Erythroblast (primary cell): ENCODE results near the gene TAOK2.
A peak's percentile ranks its signal among the peaks of the same experiment; 100 is the strongest.
"Not testable (repeated sequence)": the region's sequence is repeated elsewhere in the genome, so short reads cannot be mapped to it uniquely, and the experiment has no call there.

ENCODE experiments used
- DNase-seq, 2 experiments: peaks; one replicate each; lab custom pipeline; 2025; lab: John Stamatoyannopoulos, UW
- GATA1 ChIP-seq: IDR thresholded peaks from 2 replicates; pipeline ENCODE4 v1.6.1; 2011; ENCODE audit warnings: low read depth, mild to moderate bottlenecking, control low read depth, low read length, moderate library complexity
- POLR2A ChIP-seq: IDR thresholded peaks from 2 replicates; pipeline ENCODE4 v1.6.1; 2011; ENCODE audit warnings: mild to moderate bottlenecking, low read length

TAOK2 gene

DNA sequence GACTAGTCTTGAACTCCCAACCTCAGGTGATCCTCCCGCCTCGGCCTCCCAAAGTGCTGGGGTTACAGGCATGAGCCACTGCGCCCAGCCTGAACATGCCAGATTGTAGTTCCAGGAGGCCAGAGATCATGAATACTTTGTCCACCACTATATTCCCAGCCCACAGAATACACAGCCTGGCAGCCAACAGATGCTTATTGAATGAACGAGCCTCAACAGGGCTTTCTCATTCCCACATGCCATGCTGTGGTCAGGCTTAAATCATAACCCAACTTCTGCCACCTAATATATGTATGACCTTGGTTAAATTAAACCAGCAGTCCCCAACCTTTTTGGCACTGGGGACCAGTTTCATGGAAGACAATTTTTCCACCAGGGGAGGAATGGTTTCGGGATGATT lies 14.9 kb upstream of the TAOK2 start:
- DNase-seq, result no peak
- TF ChIP-seq POLR2A, result no peak
- TF ChIP-seq GATA1, result no peak

DNA sequence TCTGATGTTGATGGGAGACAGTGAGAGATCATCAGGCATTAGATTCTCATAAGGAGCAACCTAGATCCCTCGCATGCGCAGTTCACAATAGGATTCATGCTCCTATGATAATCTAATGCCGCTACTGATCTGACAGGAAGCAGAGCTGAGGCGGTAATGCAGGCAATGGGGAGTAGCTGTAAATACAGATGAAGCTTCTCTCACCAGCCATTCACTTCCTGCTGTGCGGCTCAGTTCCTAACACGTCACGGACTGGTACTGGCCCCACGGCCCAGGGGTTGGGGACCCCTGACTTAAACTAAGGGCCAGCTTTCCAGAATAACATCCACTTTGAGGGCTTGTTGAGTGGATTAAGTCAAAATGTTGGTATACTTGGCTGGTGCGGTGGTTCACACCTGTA lies 14.4 kb upstream of the TAOK2 start:
- no peak for DNase-seq
- TF ChIP-seq GATA1, result no peak

DNA sequence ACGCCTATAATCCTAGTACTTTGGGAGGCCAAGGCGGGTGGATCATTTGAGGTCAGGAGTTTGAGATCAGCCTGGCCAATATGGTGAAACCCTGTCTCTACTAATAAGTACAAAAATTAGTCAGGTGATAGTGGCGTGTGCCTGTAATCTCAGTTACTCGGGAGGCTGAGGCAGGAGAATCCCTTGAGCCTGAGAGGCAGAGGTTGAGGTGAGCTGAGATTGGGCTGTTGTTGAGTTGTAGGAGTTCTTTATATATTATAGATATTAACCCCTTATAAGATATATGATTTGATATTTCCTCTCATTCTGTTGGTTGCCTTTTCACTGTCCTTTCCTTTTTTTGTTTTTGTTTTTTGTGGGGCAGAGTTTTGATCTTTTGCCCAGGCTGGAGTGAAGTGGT lies 13.8 kb upstream of the TAOK2 start:
- not testable (repeated sequence) for DNase-seq

DNA sequence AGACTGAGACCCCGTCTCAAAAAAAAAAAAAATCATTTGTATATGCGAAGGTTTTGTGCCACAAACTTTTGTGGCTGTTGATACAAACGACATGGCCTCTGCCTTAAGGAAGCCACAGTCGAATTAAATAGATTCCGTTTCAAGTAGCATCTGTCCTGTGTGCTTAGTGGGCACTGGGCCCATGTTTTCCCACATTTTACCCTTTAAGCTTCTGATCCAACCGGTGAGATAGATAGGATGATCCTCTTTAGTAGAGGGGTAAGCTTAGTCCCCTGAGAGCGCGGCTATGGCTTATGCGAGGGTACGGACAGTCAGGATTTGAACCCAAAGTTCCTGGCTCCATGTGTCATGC lies 12.6 kb upstream of the TAOK2 start:
- no peak for DNase-seq
- TF ChIP-seq POLR2A (no peak), GATA1 (no peak)

DNA sequence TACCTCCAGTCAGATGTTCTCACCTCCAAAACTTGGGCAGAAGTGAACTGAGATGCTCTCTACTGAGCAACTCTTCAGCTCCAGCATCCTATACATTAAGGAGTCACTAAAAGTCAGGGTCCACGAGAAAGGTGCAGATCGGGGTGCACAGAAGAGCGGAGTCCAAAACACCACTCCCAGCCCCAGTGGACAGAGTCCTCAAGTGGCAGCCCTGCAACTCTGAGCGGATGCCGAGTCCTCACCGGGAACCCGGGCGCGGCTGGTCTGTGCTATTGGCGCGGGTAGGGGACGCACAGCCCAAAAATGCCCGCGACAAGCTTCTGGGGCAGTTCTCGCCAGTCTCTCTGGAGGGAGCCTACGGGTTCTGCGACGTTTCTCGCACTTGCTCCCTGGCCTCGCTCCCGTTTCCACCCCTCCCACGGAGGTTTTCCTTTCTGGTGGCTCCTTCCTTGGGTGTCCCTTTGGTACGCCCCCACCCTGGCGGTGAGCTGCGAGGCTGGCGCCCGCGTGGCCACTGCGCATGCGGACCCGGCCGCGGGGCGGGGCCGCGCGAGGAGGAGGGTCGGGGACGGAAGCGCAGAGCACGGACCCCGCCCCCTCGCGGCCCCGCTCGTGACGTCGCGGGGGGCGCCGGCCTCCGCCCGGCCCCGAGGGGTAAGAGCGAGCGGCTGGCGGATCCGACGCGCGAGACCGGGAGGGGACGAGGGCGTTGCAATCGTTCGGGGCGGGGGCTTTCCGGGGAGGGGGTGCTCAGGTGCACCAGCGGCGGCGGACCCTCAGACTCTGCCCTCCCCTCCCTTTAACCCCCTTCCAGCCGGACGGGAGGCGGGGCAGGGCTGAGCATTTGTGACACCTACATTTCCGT lies 12.0 kb upstream of the TAOK2 start, which contains the start of gene TMEM219:
Gene TMEM219, plus strand, starts transcription at position 601 of the 865 bp plus-strand sequence. CDS start 1,065 bp downstream, outside the sequence.
- DNase-seq, result peak; percentile 91 to 93
- TF ChIP-seq POLR2A, result peak; percentile 73
- no peak for TF ChIP-seq GATA1

DNA sequence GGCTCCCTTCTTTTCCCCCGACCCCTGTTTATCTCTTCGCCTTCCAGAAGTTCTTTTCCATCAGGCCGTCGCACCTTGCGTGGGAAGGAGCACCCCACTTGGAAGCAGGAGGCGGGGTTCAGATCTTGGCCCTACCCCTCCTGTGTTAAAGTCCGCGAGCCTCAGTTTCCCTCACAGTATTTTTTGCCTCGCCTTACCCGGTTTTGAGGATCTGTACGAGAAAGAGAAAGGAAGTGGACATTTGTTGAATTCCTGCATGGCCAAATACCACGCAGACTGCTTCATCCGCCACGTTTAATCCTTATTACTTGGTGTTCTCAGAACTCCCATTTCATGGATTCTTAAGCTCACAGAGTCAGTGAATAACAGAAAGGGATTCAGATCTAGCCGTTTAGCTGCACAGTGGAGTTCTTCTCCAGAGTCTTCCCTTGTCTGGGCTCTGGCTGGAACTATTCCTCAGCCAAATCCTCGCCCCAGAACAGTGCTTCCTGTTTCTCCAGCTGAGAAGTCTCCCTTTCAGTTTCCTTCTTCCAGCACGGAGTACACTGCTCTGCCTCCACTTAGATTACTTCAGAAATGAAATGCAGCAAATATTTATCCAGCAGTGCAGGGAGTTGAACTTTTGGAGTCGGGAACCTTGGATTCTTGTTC lies 11.2 kb upstream of the TAOK2 start:
- TF ChIP-seq POLR2A, result no peak
- no peak for TF ChIP-seq GATA1
- DNase-seq, result no peak

DNA sequence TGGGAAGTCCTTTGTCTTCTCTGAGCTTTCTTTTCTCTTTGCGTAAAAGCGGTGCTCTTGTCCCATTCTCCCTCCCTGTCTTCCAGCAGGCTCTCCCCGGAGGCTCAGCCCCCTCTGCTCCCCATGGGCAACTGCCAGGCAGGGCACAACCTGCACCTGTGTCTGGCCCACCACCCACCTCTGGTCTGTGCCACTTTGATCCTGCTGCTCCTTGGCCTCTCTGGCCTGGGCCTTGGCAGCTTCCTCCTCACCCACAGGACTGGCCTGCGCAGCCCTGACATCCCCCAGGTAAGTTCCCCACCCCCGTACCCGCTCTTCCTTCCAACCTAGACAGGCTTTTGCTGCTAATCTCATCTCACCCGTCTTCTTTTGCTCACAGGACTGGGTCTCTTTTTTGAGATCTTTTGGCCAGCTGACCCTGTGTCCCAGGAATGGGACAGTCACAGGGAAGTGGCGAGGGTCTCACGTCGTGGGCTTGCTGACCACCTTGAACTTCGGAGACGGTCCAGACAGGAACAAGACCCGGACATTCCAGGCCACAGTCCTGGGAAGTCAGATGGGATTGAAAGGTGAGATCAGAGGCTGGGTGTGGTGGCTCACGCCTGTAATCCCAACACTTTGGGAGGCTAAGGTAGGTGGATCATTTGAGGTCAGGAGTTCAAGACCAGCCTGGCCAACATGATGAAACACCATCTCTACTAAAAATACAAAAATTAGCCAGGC lies 10.5 kb upstream of the TAOK2 start:
- DNase-seq, result no peak
- TF ChIP-seq GATA1 (no peak), POLR2A (no peak)

DNA sequence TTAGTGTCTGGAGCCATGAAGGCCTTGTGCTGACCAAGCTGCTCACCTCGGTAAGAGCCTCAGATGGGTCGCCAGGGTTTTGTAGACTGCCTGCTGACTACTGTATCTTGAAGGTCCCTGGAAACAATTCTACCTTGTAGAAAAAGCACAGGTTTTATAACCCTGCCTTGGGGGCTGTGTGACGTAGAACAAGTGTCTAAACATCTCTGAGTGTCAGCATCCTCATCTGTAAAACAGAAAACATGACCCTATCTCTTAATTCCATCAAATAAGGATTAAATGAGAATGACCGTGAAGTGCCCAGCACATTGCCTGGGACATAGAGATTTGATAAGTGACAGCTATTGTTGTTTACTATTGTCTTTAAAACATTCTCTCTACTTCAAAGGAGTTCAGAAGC lies 5.5 kb upstream of the TAOK2 start:
- DNase-seq, result no peak
- no peak for TF ChIP-seq GATA1
- TF ChIP-seq POLR2A, result no peak

DNA sequence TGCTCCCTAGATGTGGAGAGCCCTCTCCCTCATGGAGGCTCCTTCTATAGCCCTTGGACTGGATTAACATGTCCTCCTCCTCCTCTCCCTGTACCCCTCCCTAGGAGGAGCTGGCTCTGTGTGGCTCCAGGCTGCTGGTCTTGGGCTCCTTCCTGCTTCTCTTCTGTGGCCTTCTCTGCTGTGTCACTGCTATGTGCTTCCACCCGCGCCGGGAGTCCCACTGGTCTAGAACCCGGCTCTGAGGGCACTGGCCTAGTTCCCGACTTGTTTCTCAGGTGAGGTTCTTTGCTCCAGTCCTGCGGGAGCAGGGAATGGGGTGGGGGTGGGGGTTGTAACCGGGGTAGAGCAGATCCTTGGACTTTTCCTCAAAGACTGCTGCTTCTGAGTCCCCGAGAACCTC lies 2.4 kb upstream of the TAOK2 start:
- DNase-seq, result no peak

DNA sequence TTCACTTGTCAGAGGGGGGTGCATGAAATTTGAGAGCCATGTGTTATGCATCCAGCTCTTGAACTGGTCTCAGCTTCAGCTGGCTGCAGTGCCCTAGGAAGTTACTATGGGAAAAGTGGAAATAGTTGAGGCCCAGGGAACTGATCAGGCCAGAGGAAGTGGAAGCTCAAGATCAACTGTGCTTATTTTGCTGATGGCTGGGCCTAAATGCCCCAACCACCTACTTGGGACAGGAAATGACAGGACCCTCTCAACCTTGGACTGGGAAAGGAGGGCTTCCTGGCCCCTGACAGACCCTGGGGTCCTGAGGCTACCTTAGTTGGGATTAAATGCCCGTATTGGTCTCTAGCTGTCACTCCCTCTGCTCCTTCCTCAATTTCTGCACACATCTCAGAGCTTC lies 1.2 kb upstream of the TAOK2 start:
- DNase-seq, result no peak
- TF ChIP-seq GATA1 (no peak), POLR2A (no peak)

More for the DNA sequence above, 2.4 kb upstream of the TAOK2 start:
- TF ChIP-seq GATA1, result no peak
- TF ChIP-seq POLR2A, result no peak

DNA sequence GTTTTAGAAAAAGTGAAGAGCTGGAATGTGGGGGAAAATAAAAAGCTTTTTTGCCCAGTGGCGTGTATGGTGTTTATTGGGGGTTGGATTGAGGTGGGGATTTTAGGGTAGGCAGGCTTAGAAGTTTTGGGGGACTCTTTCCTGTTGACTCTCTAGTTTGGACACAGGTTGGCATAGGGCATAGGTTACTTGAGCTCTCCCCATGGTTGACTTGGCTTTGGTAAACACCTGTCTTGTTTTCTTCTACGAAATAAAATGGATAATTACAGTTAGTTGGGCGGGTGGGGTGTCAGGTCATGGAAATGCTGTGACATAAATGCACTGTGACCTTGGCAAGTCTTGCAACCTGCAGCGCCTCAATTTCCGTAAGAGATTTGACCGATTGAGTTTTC lies 680 bp upstream of the TAOK2 start:
- TF ChIP-seq POLR2A, result no peak
- no peak for TF ChIP-seq GATA1
- no peak for DNase-seq

DNA sequence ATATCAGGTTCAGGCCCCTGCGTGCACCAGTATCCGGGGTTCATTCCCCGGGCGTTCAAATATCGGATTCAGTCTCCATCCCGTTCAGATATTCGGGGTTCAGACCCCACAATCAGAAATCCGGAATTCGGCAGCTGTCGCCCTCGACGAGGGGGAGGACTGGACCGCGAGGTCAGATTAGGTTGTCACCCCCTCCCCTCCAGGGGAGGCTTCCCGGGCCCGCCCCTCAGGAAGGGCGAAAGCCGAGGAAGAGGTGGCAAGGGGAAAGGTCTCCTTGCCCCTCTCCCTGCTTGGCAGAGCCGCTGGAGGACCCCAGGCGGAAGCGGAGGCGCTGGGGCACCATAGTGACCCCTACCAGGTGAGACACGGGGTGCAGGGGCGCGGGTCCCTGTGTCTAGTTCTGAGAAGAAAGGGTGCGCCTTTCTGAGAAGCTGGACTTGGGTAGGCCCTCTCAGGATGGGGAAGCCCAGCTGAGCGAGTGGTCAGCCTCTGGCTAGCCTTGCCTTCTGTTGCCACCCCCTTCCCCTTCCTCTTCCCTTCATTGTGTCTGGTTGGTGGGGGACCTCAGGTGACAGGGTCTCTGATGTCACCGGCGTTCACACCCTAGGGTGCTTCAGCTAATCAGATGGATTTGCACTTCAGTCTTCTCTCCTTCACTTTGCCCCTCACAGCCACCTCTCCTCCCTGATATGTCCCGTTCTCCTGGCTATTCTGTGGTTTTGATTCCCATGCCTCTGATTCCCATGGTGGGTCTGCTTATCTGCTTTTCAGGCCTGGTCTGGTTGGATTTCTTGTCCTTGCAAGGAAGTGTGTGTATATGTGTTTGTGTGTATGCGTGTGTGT lies 844 bp downstream of the TAOK2 start:
- DNase-seq, result peak in 1 of 2 experiments; percentile 54
- TF ChIP-seq GATA1 (no peak), POLR2A (no peak)

DNA sequence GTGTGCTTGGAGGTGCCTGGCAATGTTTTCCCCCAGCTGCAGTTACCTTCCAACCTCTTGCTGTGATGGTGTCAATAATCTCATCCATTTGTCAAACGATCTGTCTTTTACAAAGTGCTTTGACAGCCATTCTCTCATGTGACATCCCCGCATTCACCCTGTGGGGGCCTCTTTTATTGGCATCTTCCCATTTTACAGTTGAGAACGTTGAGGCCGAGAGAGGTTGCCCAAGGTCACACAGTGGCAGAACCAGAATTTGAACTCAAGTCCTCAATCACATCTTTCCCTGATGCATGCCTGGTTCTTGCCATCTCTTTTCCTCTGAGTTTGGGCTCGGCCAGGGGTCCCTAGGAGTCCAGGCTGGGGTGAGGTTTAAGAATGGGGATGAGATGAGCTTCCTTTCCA lies 1.5 kb downstream of the TAOK2 start:
- no peak for TF ChIP-seq POLR2A
- no peak for TF ChIP-seq GATA1
- DNase-seq, result no peak
